ENCODE measurements around the gene SMTNL1.

SMTNL1 gene

GRCh38 chr11:57588046-57588710, 50.8 kb downstream of the SMTNL1 start:
- no peak for DNase-seq (ENCODE audit: low read depth in 2 of 2)

- no peak for DNase-seq (ENCODE audit: low read depth in 2 of 2)
Measured at GRCh38 chr11:57596266-57596885, 59.0 kb downstream of the SMTNL1 start.

GRCh38 chr11:57597461-57597915, 60.1 kb downstream of the SMTNL1 start, which contains the start of gene SERPING1:
SERPING1 (plus strand) TSS chr11:57597685; CDS start chr11:57598271, 586 bp downstream.
- DNase-seq (ENCODE audit: low read depth in 2 of 2), result no peak

GRCh38 chr11:57597916-57598830, 60.8 kb downstream of the SMTNL1 start:
- DNase-seq (ENCODE audit: low read depth in 2 of 2), result no peak

- no peak for DNase-seq (ENCODE audit: low read depth in 2 of 2)
Measured at GRCh38 chr11:57598831-57599155, 61.4 kb downstream of the SMTNL1 start.

- no peak for DNase-seq (ENCODE audit: low read depth in 2 of 2)
Measured at GRCh38 chr11:57599381-57599780, 62.0 kb downstream of the SMTNL1 start.
